CD4-positive, CD25-positive, alpha-beta regulatory T cell (primary cell): ENCODE measurements around the gene CLIC4. TPM values are rescaled to one million over a fixed set of nuclear protein-coding genes. Genes with fewer than 3 reads are reported as not detected.

Experiments
- ATAC-seq, 2 donors: fragments of 150-1000 bp; cut with Tn5 transposase; one replicate each; pipeline ENCODE4 v1.10.0; 2021; ENCODE audit warnings: low read depth in 2 of 2, moderate number of reproducible peaks in 2 of 2, moderate library complexity in 1 of 2
- DNase-seq, 3 donors: peaks; one replicate each; pipeline versions ENCODE4 v3.0.0 to v3.0.0-alpha.2; 2012 to 2022; ENCODE audit warnings: mixed read lengths in 1 of 3
- H3K27ac ChIP-seq: one replicate; pipeline ENCODE4 v1.7.0; 2013; ENCODE audit warnings: mild to moderate bottlenecking, low read length; ENCODE audit not compliant: insufficient read depth, poor library complexity, severe bottlenecking
- H3K27me3 ChIP-seq: one replicate; pipeline ENCODE4 v1.7.0; 2013; ENCODE audit warnings: low read length; ENCODE audit not compliant: control insufficient read depth, insufficient read depth
- H3K36me3 ChIP-seq: one replicate; pipeline ENCODE4 v1.7.0; 2013; ENCODE audit warnings: mild to moderate bottlenecking, low read length, moderate library complexity; ENCODE audit not compliant: control insufficient read depth, insufficient read depth
- H3K4me1 ChIP-seq: 2 replicates; pipeline ENCODE4 v1.7.0; 2013; ENCODE audit warnings: mild to moderate bottlenecking, low read length; ENCODE audit not compliant: insufficient read depth, control insufficient read depth, poor library complexity, severe bottlenecking
- H3K4me3 ChIP-seq: one replicate; pipeline ENCODE4 v1.7.0; 2013; ENCODE audit warnings: low read depth, mild to moderate bottlenecking, low read length, moderate library complexity
- H3K9me3 ChIP-seq, 2 experiments: 1 replicate in 1 of 2; 2 replicates in 1 of 2; pipeline ENCODE4 v1.7.0; 2013; ENCODE audit warnings: low read length in 2 of 2, mild to moderate bottlenecking in 1 of 2, moderate library complexity in 1 of 2; ENCODE audit not compliant: control insufficient read depth in 2 of 2
- H3K27ac Mint-ChIP-seq, 3 donors: one replicate each; pipeline ENCODE4 v1.8.0; 2020 to 2022; ENCODE audit warnings: mild to moderate bottlenecking in 3 of 3, mixed read lengths in 3 of 3, moderate library complexity in 2 of 3
- H3K27me3 Mint-ChIP-seq: one replicate; pipeline ENCODE4 v1.8.0; 2022; ENCODE audit warnings: mild to moderate bottlenecking, mixed read lengths
- H3K36me3 Mint-ChIP-seq: one replicate; pipeline ENCODE4 v1.8.0; 2020; ENCODE audit warnings: mixed read lengths
- H3K4me1 Mint-ChIP-seq, 4 donors: one replicate each; pipeline ENCODE4 v1.8.0; 2020 to 2022; ENCODE audit warnings: mixed read lengths in 4 of 4, mild to moderate bottlenecking in 1 of 4
- H3K4me3 Mint-ChIP-seq, 4 donors: one replicate each; pipeline ENCODE4 v1.8.0; 2020 to 2022; ENCODE audit warnings: mild to moderate bottlenecking in 4 of 4, mixed read lengths in 4 of 4, moderate library complexity in 3 of 4
- H3K9me3 Mint-ChIP-seq, 7 donors: one replicate each; pipeline ENCODE4 v1.8.0; 2020 to 2022; ENCODE audit warnings: mixed read lengths in 7 of 7, mild to moderate bottlenecking in 3 of 7, moderate library complexity in 2 of 7
- polyA plus RNA-seq, 4 donors: library from polyadenylated mRNA; unstranded; fragments of 300-500 nt; fragmentation: Illumina TruSeq; gene quantifications; one replicate each; pipeline ENCODE4 v1.2.3, GENCODE V29; 2021
- total RNA-seq: library from RNA; stranded (reverse); gene quantifications from one replicate; pipeline ENCODE4 v1.2.3, GENCODE V29; 2022

The CLIC4 gene
- total and polyA plus RNA-seq, 5 donors from 2014 or later, result 0.08 to 2.1 (median 0.97) TPM

GRCh38 chr1:24841593-24841992 is 96.3 kb downstream of the CLIC4 start:
- no peak for ATAC-seq
- peaks cover 62% of the 10 kb centered on the region for H3K27me3 Mint-ChIP-seq
- no peak overlapping the region for H3K27ac ChIP-seq
- H3K4me1 ChIP-seq, result no peaks in the 10 kb centered on the region
- H3K4me1 Mint-ChIP-seq, result peaks cover 0 to 10% (median 3%) of the 10 kb centered on the region in 4 donors
- peaks cover 23% of the 10 kb centered on the region for H3K27me3 ChIP-seq
- no peak overlapping the region for H3K27ac Mint-ChIP-seq
- no peak overlapping the region for H3K4me3 Mint-ChIP-seq
- H3K9me3 ChIP-seq, result no peaks in the 10 kb centered on the region
- no peaks in the 10 kb centered on the region for H3K9me3 Mint-ChIP-seq
- no peaks in the 10 kb centered on the region for H3K36me3 Mint-ChIP-seq
- no peak for DNase-seq
- no peak overlapping the region for H3K4me3 ChIP-seq
- H3K36me3 ChIP-seq, result no peaks in the 10 kb centered on the region

- H3K27ac ChIP-seq, result no peak overlapping the region
- H3K27me3 ChIP-seq, result peaks cover 9% of the 10 kb centered on the region
- H3K9me3 ChIP-seq, result no peaks in the 10 kb centered on the region
- H3K9me3 Mint-ChIP-seq, result no peaks in the 10 kb centered on the region
- H3K4me1 ChIP-seq, result peaks cover 11% of the 10 kb centered on the region
- H3K4me3 ChIP-seq, result no peak overlapping the region
- no peak for ATAC-seq
- H3K36me3 Mint-ChIP-seq, result no peaks in the 10 kb centered on the region
- H3K4me3 Mint-ChIP-seq, result peak overlapping the region in 2 of 4 donors; percentile 48 to 70
- no peak for DNase-seq
- H3K27me3 Mint-ChIP-seq, result peaks cover 42% of the 10 kb centered on the region
- no peaks in the 10 kb centered on the region for H3K36me3 ChIP-seq
- no peak overlapping the region for H3K27ac Mint-ChIP-seq
- peaks cover 0 to 20% (median 13%) of the 10 kb centered on the region in 4 donors for H3K4me1 Mint-ChIP-seq
Measured at GRCh38 chr1:24846671-24847070, 101.4 kb downstream of the CLIC4 start.

- H3K27ac ChIP-seq, result peak overlapping the region; percentile 57
- Mint-ChIP-seq H3K9me3 (no peaks in the 10 kb centered on the region), H3K27ac (peak overlapping the region; percentile 52 to 82 (median 81)), H3K4me3 (peak overlapping the region; percentile 22 to 84 (median 78)), H3K27me3 (peaks cover 28% of the 10 kb centered on the region), H3K4me1 (peaks cover 0 to 20% (median 13%) of the 10 kb centered on the region in 4 donors), H3K36me3 (no peaks in the 10 kb centered on the region)
- no peaks in the 10 kb centered on the region for H3K9me3 ChIP-seq
- ATAC-seq (peak; percentile 97 to 98), DNase-seq (peak; percentile 75 to 94 (median 87))
- H3K36me3 ChIP-seq, result no peaks in the 10 kb centered on the region
- H3K4me3 ChIP-seq, result peak overlapping the region; percentile 40
- peaks cover 11% of the 10 kb centered on the region for H3K4me1 ChIP-seq
- H3K27me3 ChIP-seq, result peaks cover 5% of the 10 kb centered on the region
Measured at GRCh38 chr1:24847995-24848881, 103.0 kb downstream of the CLIC4 start.

- H3K27me3 Mint-ChIP-seq, result peaks cover 18% of the 10 kb centered on the region
- peaks cover 5% of the 10 kb centered on the region for H3K27me3 ChIP-seq
- H3K9me3 Mint-ChIP-seq, result no peaks in the 10 kb centered on the region
- H3K4me3 ChIP-seq, result no peak overlapping the region
- H3K9me3 ChIP-seq, result no peaks in the 10 kb centered on the region
- peak overlapping the region; percentile 26 to 88 (median 83) for H3K27ac Mint-ChIP-seq
- peak overlapping the region in 3 of 4 donors; percentile 35 to 91 (median 68) for H3K4me3 Mint-ChIP-seq
- no peak overlapping the region for H3K27ac ChIP-seq
- DNase-seq (peak in 1 of 3 donors; percentile 33), ATAC-seq (no peak)
- H3K4me1 Mint-ChIP-seq, result peaks cover 0 to 20% (median 13%) of the 10 kb centered on the region in 4 donors
- no peaks in the 10 kb centered on the region for H3K36me3 Mint-ChIP-seq
- no peaks in the 10 kb centered on the region for H3K36me3 ChIP-seq
- peaks cover 11% of the 10 kb centered on the region for H3K4me1 ChIP-seq
Measured at GRCh38 chr1:24849672-24850295, 104.5 kb downstream of the CLIC4 start.

- Histone ChIP-seq H3K9me3 (no peaks in the 10 kb centered on the region), H3K27ac (no peak overlapping the region), H3K4me3 (no peak overlapping the region), H3K36me3 (no peaks in the 10 kb centered on the region), H3K27me3 (peaks cover 4% of the 10 kb centered on the region), H3K4me1 (peaks cover 11% of the 10 kb centered on the region)
- Mint-ChIP-seq H3K36me3 (no peaks in the 10 kb centered on the region), H3K27ac (peak overlapping the region in 1 of 3 donors; percentile 26), H3K4me1 (peaks cover 0 to 18% (median 13%) of the 10 kb centered on the region in 4 donors), H3K9me3 (no peaks in the 10 kb centered on the region), H3K27me3 (peaks cover 11% of the 10 kb centered on the region), H3K4me3 (peak overlapping the region in 2 of 4 donors; percentile 35 to 47)
- ATAC-seq (no peak), DNase-seq (no peak)
Measured at GRCh38 chr1:24850328-24850920, 105.2 kb downstream of the CLIC4 start.

GRCh38 chr1:24853649-24854048 is 108.4 kb downstream of the CLIC4 start:
- H3K4me1 Mint-ChIP-seq, result peaks cover 0 to 12% (median 7%) of the 10 kb centered on the region in 4 donors
- ATAC-seq, result no peak
- H3K27me3 Mint-ChIP-seq, result peaks cover 12% of the 10 kb centered on the region
- Histone ChIP-seq H3K27me3 (no peaks in the 10 kb centered on the region), H3K4me3 (no peak overlapping the region), H3K27ac (no peak overlapping the region), H3K36me3 (no peaks in the 10 kb centered on the region), H3K9me3 (no peaks in the 10 kb centered on the region), H3K4me1 (no peaks in the 10 kb centered on the region)
- no peaks in the 10 kb centered on the region for H3K36me3 Mint-ChIP-seq
- no peaks in the 10 kb centered on the region for H3K9me3 Mint-ChIP-seq
- no peak overlapping the region for H3K4me3 Mint-ChIP-seq
- DNase-seq, result no peak
- no peak overlapping the region for H3K27ac Mint-ChIP-seq

GRCh38 chr1:24855474-24855873 is 110.2 kb downstream of the CLIC4 start:
- no peak for ATAC-seq
- Mint-ChIP-seq H3K4me3 (no peak overlapping the region), H3K36me3 (no peaks in the 10 kb centered on the region), H3K9me3 (no peaks in the 10 kb centered on the region), H3K4me1 (peaks cover 0 to 6% (median 0%) of the 10 kb centered on the region in 4 donors), H3K27me3 (peaks cover 13% of the 10 kb centered on the region), H3K27ac (no peak overlapping the region)
- Histone ChIP-seq H3K4me1 (no peaks in the 10 kb centered on the region), H3K4me3 (no peak overlapping the region), H3K27ac (no peak overlapping the region), H3K9me3 (no peaks in the 10 kb centered on the region), H3K36me3 (no peaks in the 10 kb centered on the region), H3K27me3 (no peaks in the 10 kb centered on the region)
- no peak for DNase-seq
